T1000 (cell line): ENCODE measurements around the gene PIAS1.
A peak's percentile ranks its signal among the peaks of the same experiment; 100 is the strongest.
"Not testable (repeated sequence)": the region's sequence is repeated elsewhere in the genome, so short reads cannot be mapped to it uniquely, and the experiment has no call there.

Source experiments
- DNase-seq: peaks from one replicate; lab custom pipeline; 2025; ENCODE audit warnings: mixed read lengths; lab: John Stamatoyannopoulos, UW

The PIAS1 gene

GRCh38 chr15:68218847-68219798, 165.0 kb downstream of the PIAS1 start:
- no peak for DNase-seq

DNA sequence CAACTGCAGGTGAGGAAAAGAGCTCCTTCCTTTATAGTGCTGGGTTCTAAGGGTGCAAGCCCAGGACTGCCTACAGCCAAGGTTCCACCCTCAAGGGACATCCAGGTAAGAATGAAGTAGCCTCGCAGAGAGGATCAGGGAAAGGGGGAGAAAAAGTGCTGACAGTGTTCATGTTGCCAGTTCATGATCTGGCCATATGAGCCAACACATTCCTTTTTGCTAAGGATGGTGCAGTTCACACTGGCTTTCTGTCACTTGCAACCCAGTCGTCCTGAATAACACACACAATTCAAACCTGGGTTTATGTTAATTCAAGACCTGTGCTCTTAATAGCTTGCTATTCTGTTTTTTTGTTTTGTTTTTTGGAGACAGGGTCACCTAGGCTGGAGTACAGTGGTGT, 166.4 kb downstream of the PIAS1 start:
- no peak for DNase-seq

- no peak for DNase-seq
Observed at GRCh38 chr15:68220967-68221366, 166.9 kb downstream of the PIAS1 start.

DNA sequence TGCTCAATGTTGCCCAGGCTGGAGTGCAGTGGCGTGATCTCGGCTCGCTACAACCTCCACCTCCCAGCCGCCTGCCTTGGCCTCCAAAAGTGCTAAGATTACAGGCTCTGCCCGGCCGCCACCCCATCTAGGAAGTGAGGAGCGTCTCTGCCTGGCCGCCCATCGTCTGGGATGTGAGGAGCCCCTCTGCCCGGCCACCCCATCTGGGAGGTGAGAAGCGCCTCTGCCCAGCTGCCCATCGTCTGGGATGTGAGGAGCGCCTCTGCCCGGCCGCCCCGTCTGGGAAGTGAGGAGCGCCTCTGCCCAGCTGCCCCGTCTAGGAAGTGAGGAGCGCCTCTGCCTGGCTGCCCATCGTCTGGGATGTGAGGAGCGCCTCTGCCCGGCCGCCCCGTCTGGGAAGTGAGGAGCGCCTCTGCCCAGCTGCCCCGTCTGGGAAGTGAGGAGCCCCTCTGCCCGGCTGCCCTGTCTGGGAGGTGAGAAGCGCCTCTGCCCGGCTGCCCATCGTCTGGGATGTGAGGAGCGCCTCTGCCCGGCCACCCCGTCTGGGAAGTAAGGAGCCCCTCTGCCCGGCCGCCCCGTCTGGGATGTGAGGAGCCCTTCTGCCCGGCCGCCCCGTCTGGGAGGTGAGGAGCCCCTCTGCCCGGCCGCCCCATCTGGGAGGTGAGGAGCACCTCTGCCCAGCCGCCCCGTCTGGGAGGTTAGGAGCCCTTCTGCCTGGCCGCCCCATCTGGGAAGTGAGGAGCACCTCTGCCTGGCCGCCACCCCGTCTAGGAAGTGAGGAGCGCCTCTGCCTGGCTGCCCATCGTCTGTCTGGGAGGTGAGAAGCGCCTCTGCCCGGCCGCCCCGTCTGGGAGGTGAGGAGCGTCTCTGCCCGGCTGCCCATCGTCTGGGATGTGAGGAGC, 167.7 kb downstream of the PIAS1 start:
- DNase-seq: not testable (repeated sequence)

DNA sequence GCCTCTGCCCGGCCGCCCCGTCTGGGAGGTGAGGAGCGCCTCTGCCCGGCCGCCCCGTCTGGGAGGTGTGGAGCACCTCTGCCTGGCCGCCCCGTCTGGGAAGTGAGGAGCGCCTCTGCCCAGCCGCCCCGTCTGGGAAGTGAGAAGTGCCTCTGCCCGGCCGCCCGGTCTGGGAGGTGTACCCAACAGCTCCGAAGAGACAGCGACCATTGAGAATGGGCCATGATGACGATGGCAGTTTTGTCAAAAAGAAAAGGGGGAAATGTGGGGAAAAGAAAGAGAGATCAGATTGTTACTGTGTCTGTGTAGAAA, 168.3 kb downstream of the PIAS1 start:
- DNase-seq: not testable (repeated sequence)

DNA sequence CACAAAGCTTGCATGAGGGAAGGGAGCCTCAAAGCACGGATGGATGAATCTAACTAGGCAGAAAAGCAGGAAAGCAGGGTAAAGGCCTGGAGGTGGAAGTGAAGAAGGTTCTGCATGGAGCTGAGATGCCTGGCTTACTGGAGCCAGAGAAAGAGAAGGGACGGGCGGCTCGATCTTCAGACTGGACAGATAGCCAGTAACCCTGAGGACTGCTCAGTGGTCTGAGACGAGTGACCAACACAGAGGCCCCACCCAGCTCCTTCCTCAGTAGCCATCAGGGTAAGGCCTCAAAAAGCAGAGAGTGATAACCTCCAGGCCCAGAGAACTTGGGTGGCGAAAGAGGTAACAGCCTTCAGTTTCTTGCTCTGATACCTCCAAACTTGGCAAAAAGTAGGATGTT, 169.1 kb downstream of the PIAS1 start:
- DNase-seq: no peak

DNA sequence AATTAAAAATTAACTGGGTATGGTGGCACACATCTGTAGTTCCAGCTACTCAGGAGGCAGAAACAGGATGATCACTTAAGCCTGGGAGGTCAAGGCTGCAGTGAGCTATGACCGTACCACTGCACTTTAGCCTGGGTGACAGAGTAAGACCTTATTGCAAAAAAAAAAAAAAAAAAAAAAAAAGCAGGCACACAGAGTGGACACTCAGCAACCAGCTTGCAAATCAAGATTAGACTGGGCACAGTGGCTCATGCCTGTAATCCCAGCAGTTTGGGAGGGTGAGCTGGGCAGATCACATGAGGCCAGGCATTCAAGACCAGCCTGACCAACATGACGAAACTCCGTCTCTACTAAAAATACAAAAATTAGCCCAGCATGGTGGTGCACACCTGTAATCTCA, 170.0 kb downstream of the PIAS1 start:
- no peak for DNase-seq

GRCh38 chr15:68224546-68225250, 170.6 kb downstream of the PIAS1 start:
- DNase-seq: no peak

DNA sequence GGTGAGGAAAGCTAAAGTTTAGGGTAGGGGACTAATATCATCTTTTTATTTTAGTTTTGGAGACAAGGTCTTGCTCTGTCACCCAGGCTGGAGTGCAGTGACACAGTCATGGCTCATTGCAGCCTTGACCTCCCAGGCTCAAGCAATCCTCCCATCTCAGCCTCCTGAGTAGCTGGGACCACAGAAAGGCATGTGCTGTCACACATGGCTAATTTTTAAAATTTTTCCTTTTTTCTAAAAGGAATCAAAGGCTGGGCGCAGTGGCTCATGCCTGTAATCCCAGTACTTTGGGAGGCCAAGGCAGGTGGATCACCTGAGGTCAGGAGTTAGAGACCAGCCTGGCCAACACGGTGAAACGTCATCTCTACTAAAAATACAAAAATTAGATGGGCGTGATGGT, 171.3 kb downstream of the PIAS1 start:
- DNase-seq: not testable (repeated sequence)

DNA sequence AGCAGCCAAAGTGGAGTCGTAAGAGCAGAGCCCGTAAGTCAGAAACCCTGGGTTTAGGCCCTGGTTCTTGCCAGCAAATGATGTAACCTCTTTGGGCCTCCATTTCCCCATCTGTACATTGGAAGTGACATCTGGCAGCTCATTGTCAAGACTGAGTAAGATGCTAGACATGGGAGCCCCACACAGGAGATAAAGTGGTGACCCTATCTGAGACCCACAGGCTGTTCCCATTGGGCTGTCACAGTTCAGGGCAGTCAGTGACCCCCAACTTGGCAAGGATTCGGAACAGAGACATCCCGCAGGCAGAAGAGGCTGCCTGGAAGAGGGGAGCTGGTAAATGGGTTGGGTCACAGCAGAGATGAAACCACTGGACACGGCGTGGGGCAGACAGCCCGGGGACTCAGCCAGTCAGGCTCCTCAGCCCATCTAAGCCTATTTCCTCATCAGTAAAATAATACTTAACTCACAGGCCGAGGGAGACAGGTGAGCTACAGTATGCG, 173.6 kb downstream of the PIAS1 start:
- DNase-seq: no peak

GRCh38 chr15:68228143-68228970, 174.2 kb downstream of the PIAS1 start:
- DNase-seq: no peak

- no peak for DNase-seq
Observed at GRCh38 chr15:68228971-68229385, 174.9 kb downstream of the PIAS1 start.

DNA sequence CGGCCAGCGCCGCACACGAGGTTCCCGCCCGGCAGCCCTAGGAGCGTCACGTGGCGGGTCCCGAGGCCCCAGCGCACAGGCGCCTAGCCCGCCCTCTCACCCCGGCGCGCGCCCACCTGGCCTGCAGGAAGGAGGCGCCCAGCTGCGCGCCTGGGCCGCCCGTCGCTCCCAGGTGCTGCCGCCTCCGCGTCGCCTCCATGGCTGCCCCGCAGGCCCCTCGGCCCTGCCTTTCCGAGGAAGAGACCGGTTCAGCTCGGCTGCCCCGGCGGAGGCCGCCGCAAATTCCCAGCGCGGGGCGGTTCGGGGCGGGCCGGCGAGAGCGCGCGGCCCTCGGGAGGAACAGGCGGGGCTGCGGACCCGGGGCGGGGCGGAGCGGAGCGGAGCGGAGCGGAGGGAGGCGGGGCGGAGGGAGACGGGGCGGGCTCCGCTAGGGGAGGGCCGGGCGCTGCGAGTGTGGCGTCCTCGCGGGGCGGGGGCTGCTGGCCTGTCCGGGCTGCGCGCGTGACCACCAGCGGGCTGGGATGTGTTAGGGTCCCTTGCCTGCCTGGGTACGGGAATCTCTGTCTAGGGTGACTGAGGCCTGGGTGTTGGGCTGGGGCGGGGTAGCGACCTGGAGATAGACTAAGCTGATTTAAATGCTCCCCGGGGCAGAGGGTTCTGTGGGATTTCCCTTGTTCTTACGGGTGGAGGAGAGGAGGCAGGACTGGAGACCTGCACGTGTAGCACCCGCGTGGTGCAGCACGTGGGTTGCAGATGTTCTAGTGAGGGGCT, 175.5 kb downstream of the PIAS1 start, which contains the start of gene CLN6:
Gene CLN6 (minus strand): TSS at position 343 of the 771 bp plus-strand sequence. CDS start 144 bp downstream, at position 199.
- peak; percentile 72 for DNase-seq

DNA sequence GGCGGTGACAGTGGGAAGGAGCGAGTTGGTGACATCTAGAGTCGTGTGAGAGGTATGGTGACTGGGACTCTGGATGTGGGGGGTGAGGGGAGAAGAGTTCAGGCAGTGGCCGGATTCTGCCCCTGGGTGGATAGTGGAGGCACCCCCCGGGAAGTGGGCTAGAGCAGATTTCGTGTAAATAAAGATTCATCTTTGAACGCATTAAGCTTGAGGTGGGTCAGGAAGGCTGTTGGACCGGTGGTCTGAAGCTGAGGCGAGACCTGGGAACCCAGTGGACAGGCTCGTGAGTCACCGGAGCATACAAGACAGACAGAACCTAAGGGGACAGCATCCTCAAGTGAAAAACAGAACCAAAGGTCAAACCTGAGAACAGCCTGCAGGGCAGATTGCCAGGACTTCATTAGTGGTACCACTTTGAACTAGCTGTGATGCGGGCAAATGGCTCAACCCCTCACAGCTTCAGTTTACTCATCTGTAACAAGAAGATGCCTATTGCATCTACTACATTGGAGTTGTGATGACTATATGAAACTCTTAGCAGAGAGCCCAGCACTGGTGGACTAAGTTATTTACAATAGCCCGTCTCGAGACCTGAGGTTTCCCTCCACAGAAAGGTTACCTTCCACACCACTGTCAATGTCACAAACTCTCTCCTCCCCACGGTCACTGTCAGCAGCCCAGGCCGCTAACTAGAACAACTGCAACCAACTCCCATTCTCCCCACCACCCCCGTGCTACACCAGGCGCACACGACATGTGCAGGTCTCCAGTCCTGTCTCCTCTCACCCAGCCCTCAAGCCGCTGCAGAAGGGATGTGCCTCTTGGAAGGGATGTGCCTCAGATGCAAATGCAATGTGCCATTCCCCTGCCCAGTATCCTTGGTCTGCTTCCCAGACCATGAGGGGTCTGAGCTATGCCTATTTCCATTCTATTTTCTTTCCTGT, 176.3 kb downstream of the PIAS1 start:
- no peak for DNase-seq

GRCh38 chr15:68231102-68231818, 177.1 kb downstream of the PIAS1 start:
- DNase-seq: no peak

GRCh38 chr15:68232449-68232848, 178.3 kb downstream of the PIAS1 start:
- DNase-seq: no peak

- no peak for DNase-seq
Observed at GRCh38 chr15:68232937-68233336, 178.8 kb downstream of the PIAS1 start.

- no peak for DNase-seq
Observed at GRCh38 chr15:68234060-68234459, 179.9 kb downstream of the PIAS1 start.
